HepG2 (cell line): ENCODE data around the gene PPP1R12C. TPM values are rescaled to one million over a fixed set of nuclear protein-coding genes. Genes with fewer than 3 reads are reported as not detected.

Experiments used
- ATAD3A ChIP-seq: sonication (generic); formaldehyde crosslinking; IDR thresholded peaks from 2 replicates; pipeline ENCODE4 v1.4.0; 2020; ENCODE audit warnings: missing genetic modification reagents
- ATF3 ChIP-seq: sonication (generic); formaldehyde crosslinking; IDR thresholded peaks from 2 replicates; pipeline ENCODE4 v1.4.0; 2020; ENCODE audit warnings: missing genetic modification reagents
- KDM2A ChIP-seq: sonication (generic); formaldehyde crosslinking; IDR thresholded peaks from 2 replicates; pipeline ENCODE4 v1.4.0; 2020; ENCODE audit warnings: low read depth, missing genetic modification reagents, borderline replicate concordance
- KDM4B ChIP-seq: sonication (generic); formaldehyde crosslinking; IDR thresholded peaks from 2 replicates; pipeline ENCODE4 v1.4.0; 2020; ENCODE audit warnings: missing genetic modification reagents
- MBNL3 ChIP-seq: fragments of 250-450 bp; sonication (Bioruptor Pico); conservative IDR thresholded peaks from 2 replicates; pipeline ENCODE4 v1.8.0; 2022; ENCODE audit warnings: mild to moderate bottlenecking, inconsistent platforms
- NFKB2 ChIP-seq: sonication (generic); formaldehyde crosslinking; IDR thresholded peaks from 2 replicates; pipeline ENCODE4 v1.4.0; 2020; ENCODE audit warnings: missing genetic modification reagents, borderline replicate concordance
- RBFOX2 ChIP-seq: fragments of 200-400 bp; formaldehyde crosslinking; IDR thresholded peaks from 2 replicates; pipeline ENCODE4 v1.6.1; 2017; ENCODE audit warnings: low read depth, mild to moderate bottlenecking, low read length
- REL ChIP-seq: sonication (generic); formaldehyde crosslinking; conservative IDR thresholded peaks from 2 replicates; pipeline ENCODE4 v1.8.0; 2022; ENCODE audit warnings: mild to moderate bottlenecking, missing genetic modification reagents, moderate library complexity
- TAF1 ChIP-seq: sonication (generic); formaldehyde crosslinking; IDR thresholded peaks from 2 replicates; pipeline ENCODE4 v1.4.0; 2020; ENCODE audit warnings: missing genetic modification reagents
- TEAD3 ChIP-seq: optimal IDR thresholded peaks from 2 replicates; pipeline ENCODE3; 2016; ENCODE audit warnings: borderline replicate concordance
- YY1 ChIP-seq: IDR thresholded peaks from 2 replicates; pipeline ENCODE4 v1.6.1; 2011; ENCODE audit warnings: low read length, low read depth, moderate library complexity, mild to moderate bottlenecking; ENCODE audit not compliant: insufficient read depth, insufficient replicate concordance
- ZBTB1 ChIP-seq: sonication (generic); formaldehyde crosslinking; IDR thresholded peaks from 2 replicates; pipeline ENCODE4 v1.4.0; 2020; ENCODE audit warnings: missing genetic modification reagents, borderline replicate concordance
- ZBTB33 ChIP-seq: sonication (generic); formaldehyde crosslinking; IDR thresholded peaks from 2 replicates; pipeline ENCODE4 v1.4.0; 2020; ENCODE audit warnings: missing genetic modification reagents
- ZFP37 ChIP-seq: sonication (generic); formaldehyde crosslinking; IDR thresholded peaks from 2 replicates; pipeline ENCODE4 v1.4.0; 2020; ENCODE audit warnings: missing genetic modification reagents, borderline replicate concordance
- ZFX ChIP-seq: sonication (generic); formaldehyde crosslinking; IDR thresholded peaks from 2 replicates; pipeline ENCODE4 v1.4.0; 2020; ENCODE audit warnings: mild to moderate bottlenecking, low read depth, missing genetic modification reagents, moderate library complexity
- ZMYM3 ChIP-seq: sonication (generic); formaldehyde crosslinking; IDR thresholded peaks from 2 replicates; pipeline ENCODE4 v1.5.1; 2020; ENCODE audit warnings: mild to moderate bottlenecking, missing genetic modification reagents
- ZNF326 ChIP-seq: sonication (generic); formaldehyde crosslinking; IDR thresholded peaks from 2 replicates; pipeline ENCODE4 v1.4.0; 2020; ENCODE audit warnings: missing genetic modification reagents, borderline replicate concordance
- ZNF720 ChIP-seq: sonication (generic); formaldehyde crosslinking; IDR thresholded peaks from 2 replicates; pipeline ENCODE4 v1.4.0; 2020; ENCODE audit warnings: missing genetic modification reagents
- polyA plus RNA-seq, 8 experiments: library from polyadenylated mRNA; depleted of rRNA in 3 of 8; stranded (reverse) in 7 of 8; unstranded in 1 of 8; fragments of >200 nt; fragmentation: Illumina TruSeq in 4 of 8; extraction: Trizol in 4 of 8; gene quantifications; 2 replicates each; pipeline versions ENCODE4 v1.2.1 to v1.2.3, GENCODE V29; 2011 to 2016; ENCODE audit warnings: low read depth in 4 of 8, missing spikeins in 1 of 8, mixed read lengths in 1 of 8; ENCODE audit not compliant: insufficient read depth in 1 of 8
- total RNA-seq, 5 experiments: library from RNA; depleted of rRNA; stranded (reverse); fragments of >200 nt; fragmentation: Illumina TruSeq; extraction: Trizol; gene quantifications; 2 replicates each; pipeline ENCODE4 v1.2.3, GENCODE V29; 2016; ENCODE audit warnings: low read depth in 1 of 5
- TF ChIP-seq, protein P1 (sequence below): sonication (generic); formaldehyde crosslinking; IDR thresholded peaks from 2 replicates; pipeline ENCODE4 v1.8.0; 2022; ENCODE audit warnings: missing genetic modification reagents, mild to moderate bottlenecking, borderline replicate concordance
- TF ChIP-seq, protein P2 (sequence below): sonication (generic); formaldehyde crosslinking; IDR thresholded peaks from 2 replicates; pipeline ENCODE4 v1.4.0; 2020; ENCODE audit warnings: missing genetic modification reagents, borderline replicate concordance
- TF ChIP-seq, protein P3 (sequence below): sonication (generic); formaldehyde crosslinking; IDR thresholded peaks from 2 replicates; pipeline ENCODE4 v1.8.0; 2022; ENCODE audit warnings: mild to moderate bottlenecking, missing genetic modification reagents; ENCODE audit not compliant: insufficient replicate concordance

The PPP1R12C gene
- total and polyA plus RNA-seq, 2 of the 13 experiments (the other 11 are each of a cell fraction or from before 2014, with no cell fraction given), result 29.7 to 30.3 TPM

GRCh38 chr19:55117663-55118391 lies 390 bp upstream of the PPP1R12C start (continued):
- TF ChIP-seq ATAD3A (CRISPR knock-in tag) (no peak), KDM4B (CRISPR knock-in tag) (no peak), TEAD3 (CRISPR knock-in tag) (peak; percentile 67), ZFX (CRISPR knock-in tag) (peak; percentile 78), RBFOX2 (no peak; the same call in 1 of the 2 replicates), TAF1 (CRISPR knock-in tag) (peak; percentile 61; the same call in 1 of the 2 replicates), ZMYM3 (no peak), YY1 (peak; percentile 80), ZBTB1 (CRISPR knock-in tag) (no peak), ZFP37 (CRISPR knock-in tag) (no peak), MBNL3 (CRISPR knock-in tag) (no peak), ZNF720 (CRISPR knock-in tag) (no peak), REL (CRISPR knock-in tag) (no peak), ZBTB33 (CRISPR knock-in tag) (no peak), ATF3 (CRISPR knock-in tag) (no peak), ZNF326 (CRISPR knock-in tag) (no peak), KDM2A (CRISPR knock-in tag) (peak; percentile 82), NFKB2 (CRISPR knock-in tag) (no peak)
- TF ChIP-seq, protein P1, sequence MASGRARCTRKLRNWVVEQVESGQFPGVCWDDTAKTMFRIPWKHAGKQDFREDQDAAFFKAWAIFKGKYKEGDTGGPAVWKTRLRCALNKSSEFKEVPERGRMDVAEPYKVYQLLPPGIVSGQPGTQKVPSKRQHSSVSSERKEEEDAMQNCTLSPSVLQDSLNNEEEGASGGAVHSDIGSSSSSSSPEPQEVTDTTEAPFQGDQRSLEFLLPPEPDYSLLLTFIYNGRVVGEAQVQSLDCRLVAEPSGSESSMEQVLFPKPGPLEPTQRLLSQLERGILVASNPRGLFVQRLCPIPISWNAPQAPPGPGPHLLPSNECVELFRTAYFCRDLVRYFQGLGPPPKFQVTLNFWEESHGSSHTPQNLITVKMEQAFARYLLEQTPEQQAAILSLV, result no peak
- TF ChIP-seq, protein P2, sequence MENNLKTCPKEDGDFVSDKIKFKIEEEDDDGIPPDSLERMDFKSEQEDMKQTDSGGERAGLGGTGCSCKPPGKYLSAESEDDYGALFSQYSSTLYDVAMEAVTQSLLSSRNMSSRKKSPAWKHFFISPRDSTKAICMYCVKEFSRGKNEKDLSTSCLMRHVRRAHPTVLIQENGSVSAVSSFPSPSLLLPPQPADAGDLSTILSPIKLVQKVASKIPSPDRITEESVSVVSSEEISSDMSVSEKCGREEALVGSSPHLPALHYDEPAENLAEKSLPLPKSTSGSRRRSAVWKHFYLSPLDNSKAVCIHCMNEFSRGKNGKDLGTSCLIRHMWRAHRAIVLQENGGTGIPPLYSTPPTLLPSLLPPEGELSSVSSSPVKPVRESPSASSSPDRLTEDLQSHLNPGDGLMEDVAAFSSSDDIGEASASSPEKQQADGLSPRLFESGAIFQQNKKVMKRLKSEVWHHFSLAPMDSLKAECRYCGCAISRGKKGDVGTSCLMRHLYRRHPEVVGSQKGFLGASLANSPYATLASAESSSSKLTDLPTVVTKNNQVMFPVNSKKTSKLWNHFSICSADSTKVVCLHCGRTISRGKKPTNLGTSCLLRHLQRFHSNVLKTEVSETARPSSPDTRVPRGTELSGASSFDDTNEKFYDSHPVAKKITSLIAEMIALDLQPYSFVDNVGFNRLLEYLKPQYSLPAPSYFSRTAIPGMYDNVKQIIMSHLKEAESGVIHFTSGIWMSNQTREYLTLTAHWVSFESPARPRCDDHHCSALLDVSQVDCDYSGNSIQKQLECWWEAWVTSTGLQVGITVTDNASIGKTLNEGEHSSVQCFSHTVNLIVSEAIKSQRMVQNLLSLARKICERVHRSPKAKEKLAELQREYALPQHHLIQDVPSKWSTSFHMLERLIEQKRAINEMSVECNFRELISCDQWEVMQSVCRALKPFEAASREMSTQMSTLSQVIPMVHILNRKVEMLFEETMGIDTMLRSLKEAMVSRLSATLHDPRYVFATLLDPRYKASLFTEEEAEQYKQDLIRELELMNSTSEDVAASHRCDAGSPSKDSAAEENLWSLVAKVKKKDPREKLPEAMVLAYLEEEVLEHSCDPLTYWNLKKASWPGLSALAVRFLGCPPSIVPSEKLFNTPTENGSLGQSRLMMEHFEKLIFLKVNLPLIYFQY (CRISPR knock-in tag), result no peak
- TF ChIP-seq, protein P3, sequence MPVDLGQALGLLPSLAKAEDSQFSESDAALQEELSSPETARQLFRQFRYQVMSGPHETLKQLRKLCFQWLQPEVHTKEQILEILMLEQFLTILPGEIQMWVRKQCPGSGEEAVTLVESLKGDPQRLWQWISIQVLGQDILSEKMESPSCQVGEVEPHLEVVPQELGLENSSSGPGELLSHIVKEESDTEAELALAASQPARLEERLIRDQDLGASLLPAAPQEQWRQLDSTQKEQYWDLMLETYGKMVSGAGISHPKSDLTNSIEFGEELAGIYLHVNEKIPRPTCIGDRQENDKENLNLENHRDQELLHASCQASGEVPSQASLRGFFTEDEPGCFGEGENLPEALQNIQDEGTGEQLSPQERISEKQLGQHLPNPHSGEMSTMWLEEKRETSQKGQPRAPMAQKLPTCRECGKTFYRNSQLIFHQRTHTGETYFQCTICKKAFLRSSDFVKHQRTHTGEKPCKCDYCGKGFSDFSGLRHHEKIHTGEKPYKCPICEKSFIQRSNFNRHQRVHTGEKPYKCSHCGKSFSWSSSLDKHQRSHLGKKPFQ, result no peak
